ENCODE results near the gene SSU72. TPM values are rescaled to one million over a fixed set of nuclear protein-coding genes. Genes with fewer than 3 reads are reported as not detected.
A peak's percentile ranks its signal among the peaks of the same experiment; 100 is the strongest.

Gene SSU72
- polyA plus RNA-seq, 1 experiment, result 113 TPM

DNA sequence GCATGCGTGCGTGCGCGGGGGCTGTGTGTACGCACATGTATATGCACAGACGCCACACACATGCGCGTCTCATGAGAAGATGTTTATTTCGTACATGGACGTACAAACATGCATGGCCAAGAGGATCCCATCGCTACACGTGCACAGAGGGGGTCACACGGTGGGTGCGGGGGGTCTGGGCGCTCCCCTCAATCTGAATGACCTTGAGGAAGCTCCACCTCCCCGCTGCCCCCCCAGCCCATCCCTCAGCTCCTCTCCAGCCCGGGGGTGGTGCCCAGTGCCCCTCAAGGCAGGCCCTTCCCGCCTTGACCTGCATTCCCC is 35.7 kb downstream of the SSU72 start:
- H3K27ac ChIP-seq (ENCODE audit: low read depth, low read length), result no peak overlapping the region
- H3K27me3 ChIP-seq (ENCODE audit: control insufficient read depth, insufficient read depth, low read length), result no peaks in the 10 kb centered on the region
- TF ChIP-seq, protein P1, sequence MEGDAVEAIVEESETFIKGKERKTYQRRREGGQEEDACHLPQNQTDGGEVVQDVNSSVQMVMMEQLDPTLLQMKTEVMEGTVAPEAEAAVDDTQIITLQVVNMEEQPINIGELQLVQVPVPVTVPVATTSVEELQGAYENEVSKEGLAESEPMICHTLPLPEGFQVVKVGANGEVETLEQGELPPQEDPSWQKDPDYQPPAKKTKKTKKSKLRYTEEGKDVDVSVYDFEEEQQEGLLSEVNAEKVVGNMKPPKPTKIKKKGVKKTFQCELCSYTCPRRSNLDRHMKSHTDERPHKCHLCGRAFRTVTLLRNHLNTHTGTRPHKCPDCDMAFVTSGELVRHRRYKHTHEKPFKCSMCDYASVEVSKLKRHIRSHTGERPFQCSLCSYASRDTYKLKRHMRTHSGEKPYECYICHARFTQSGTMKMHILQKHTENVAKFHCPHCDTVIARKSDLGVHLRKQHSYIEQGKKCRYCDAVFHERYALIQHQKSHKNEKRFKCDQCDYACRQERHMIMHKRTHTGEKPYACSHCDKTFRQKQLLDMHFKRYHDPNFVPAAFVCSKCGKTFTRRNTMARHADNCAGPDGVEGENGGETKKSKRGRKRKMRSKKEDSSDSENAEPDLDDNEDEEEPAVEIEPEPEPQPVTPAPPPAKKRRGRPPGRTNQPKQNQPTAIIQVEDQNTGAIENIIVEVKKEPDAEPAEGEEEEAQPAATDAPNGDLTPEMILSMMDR (IDR thresholded peaks at IDR 0.05; ENCODE audit: low read depth, low read length), result no peak
- DNase-seq (ENCODE audit: low read depth, low spot score), result no peak
- peak overlapping the region; percentile 69 for H3K4me3 ChIP-seq (ENCODE audit: low read depth, low read length)
- ChIA-PET POLR2A (no interaction called here), CTCF (no interaction called here)
- no peaks in the 10 kb centered on the region; the same call in 1 of the 2 replicates for H3K9me3 ChIP-seq (ENCODE audit: control insufficient read depth, insufficient read depth, low read length)

DNA sequence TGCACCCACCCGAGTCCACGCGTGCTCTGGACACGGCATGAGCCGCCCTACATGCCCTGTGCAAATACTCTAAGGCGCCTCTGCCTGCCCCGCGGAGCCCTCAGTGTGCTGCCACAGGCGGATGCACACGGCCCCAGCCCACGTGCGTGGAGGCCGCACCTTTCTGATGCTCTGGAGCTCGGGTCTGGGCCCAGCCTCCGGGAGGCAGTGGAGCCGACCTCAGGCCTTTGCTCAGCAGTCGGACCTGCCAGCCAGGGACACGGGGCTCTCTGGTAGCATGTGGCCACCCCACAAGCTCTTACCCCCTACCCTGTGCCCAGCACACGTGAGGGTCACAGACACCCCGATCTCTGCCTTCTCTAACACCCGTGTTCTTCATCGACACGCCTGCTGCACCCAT is 36.3 kb downstream of the SSU72 start:
- CTCF ChIA-PET, result no interaction called here
- Histone ChIP-seq H3K27ac (ENCODE audit: low read depth, low read length) (no peak overlapping the region), H3K27me3 (ENCODE audit: control insufficient read depth, insufficient read depth, low read length) (no peaks in the 10 kb centered on the region), H3K9me3 (ENCODE audit: control insufficient read depth, insufficient read depth, low read length) (no peaks in the 10 kb centered on the region; the same call in 1 of the 2 replicates), H3K4me3 (ENCODE audit: low read depth, low read length) (no peak overlapping the region)
- POLR2A ChIA-PET, result no interaction called here
- DNase-seq (ENCODE audit: low read depth, low spot score), result no peak
- TF ChIP-seq, protein P1 (IDR thresholded peaks at IDR 0.05; ENCODE audit: low read depth, low read length), result no peak

DNA sequence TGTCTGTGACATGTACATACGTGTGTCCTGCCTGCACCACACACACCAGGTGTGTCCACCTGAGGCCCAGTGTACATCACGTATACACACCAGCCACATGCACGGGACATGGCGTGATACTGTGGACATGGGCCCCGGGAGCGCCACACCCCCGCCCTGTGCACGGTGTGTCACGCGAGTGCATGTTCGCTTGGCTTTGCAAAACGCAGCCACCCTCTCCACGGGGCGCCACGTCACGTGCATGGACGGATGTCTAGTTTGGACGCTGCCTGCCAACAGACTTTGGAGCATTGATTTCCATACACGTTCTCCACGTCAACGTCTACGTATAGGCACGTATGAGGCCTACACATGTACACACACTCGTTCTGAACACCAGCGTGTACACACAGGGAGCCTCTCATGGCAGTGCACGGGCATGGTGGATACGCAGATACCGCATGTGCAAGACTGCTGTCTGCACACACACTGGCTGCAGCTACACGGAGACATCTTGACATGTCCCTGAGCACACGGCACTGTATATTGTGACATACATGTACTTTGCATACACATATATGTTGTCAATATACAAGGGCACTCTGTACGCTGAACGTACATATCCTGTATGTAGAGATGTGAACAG is 36.9 kb downstream of the SSU72 start:
- no peak for DNase-seq (ENCODE audit: low read depth, low spot score)
- CTCF ChIA-PET, result no interaction called here
- Histone ChIP-seq H3K4me3 (ENCODE audit: low read depth, low read length) (no peak overlapping the region), H3K27ac (ENCODE audit: low read depth, low read length) (no peak overlapping the region), H3K9me3 (ENCODE audit: control insufficient read depth, insufficient read depth, low read length) (peaks cover 1% of the 10 kb centered on the region), H3K27me3 (ENCODE audit: control insufficient read depth, insufficient read depth, low read length) (no peaks in the 10 kb centered on the region)
- TF ChIP-seq, protein P1 (IDR thresholded peaks at IDR 0.05; ENCODE audit: low read depth, low read length), result no peak
- POLR2A ChIA-PET, result no interaction called here

DNA sequence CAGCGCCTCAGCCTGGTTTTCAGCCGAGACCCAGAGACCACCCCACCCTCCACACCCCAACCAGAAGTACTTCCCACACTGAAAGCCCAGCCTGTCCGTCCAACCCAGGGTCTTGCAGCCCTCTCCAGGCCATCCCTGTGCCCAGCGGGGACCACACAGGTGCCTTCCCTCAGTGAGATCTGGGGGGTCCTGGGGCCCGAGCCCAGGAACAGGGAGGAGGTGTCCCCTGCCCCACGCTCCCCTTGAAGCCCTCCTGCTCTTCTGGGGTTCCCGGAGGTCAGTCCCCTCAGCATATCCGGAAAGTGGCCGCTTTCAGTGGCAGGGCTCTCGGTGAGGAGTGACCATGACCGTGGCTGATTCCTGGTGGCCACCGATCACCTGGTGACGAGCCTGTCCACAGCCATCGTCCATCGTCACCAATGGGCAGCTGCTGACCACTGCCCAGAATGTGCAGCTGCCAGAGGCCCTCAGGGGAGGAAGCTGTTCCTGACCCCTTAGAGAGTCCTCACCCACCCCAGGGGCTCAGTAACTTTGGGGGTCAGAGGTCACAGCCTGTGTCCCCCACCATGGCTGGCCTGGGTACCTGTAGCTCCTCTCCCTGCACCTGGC is 37.6 kb downstream of the SSU72 start:
- DNase-seq (ENCODE audit: low read depth, low spot score), result no peak
- Histone ChIP-seq H3K4me3 (ENCODE audit: low read depth, low read length) (no peak overlapping the region), H3K9me3 (ENCODE audit: control insufficient read depth, insufficient read depth, low read length) (peaks cover 7% of the 10 kb centered on the region), H3K27me3 (ENCODE audit: control insufficient read depth, insufficient read depth, low read length) (no peaks in the 10 kb centered on the region), H3K27ac (ENCODE audit: low read depth, low read length) (no peak overlapping the region)
- TF ChIP-seq, protein P1 (IDR thresholded peaks at IDR 0.05; ENCODE audit: low read depth, low read length), result no peak
- POLR2A ChIA-PET, result interaction anchor here (1.5 kb wide), 1 partner anchor 79 kb away, joined by 3 read pairs; the partner anchor contains the start of gene MIB2
- CTCF ChIA-PET, result no interaction called here

Measured in AG04450 (cell line).